Adrenal gland (tissue), 5 donors: ENCODE measurements around the gene JAK2.

Experiments used
- CTCF ChIP-seq, 6 experiments: fragments of 450-650 bp in 4 of 6; fragments of 200-600 bp in 2 of 6; sonication (generic) in 1 of 6; IDR thresholded peaks; 1 replicate in 5 of 6; 2 replicates in 1 of 6; pipeline versions ENCODE4 v1.5.1 to v1.8.0; 2016 to 2021; ENCODE audit warnings: antibody characterized with exemption in 6 of 6, mild to moderate bottlenecking in 2 of 6, moderate library complexity in 1 of 6
- POLR2A ChIP-seq, 2 donors: fragments of 450-650 bp; IDR thresholded peaks; one replicate each; pipeline ENCODE4 v1.6.1; 2017; ENCODE audit warnings: antibody characterized with exemption in 2 of 2, mild to moderate bottlenecking in 2 of 2, moderate library complexity in 1 of 2
- donor health status: DM: no; HTN: no; CAD: no.

- no peak for TF ChIP-seq CTCF (IDR thresholded peaks at IDR 0.05)
- no peak for TF ChIP-seq POLR2A (IDR thresholded peaks at IDR 0.05)
Measured at GRCh38 chr9:4997631-4998030, 12.6 kb downstream of the JAK2 start.
